ENCODE results near the gene RNU1-2. TPM values are rescaled to one million over a fixed set of nuclear protein-coding genes. Genes with fewer than 3 reads are reported as not detected.
"Not testable (repeated sequence)": the region's sequence is repeated elsewhere in the genome, so short reads cannot be mapped to it uniquely, and the experiment has no call there.

Gene RNU1-2
- polyA plus RNA-seq, 1 experiment = not detected

DNA sequence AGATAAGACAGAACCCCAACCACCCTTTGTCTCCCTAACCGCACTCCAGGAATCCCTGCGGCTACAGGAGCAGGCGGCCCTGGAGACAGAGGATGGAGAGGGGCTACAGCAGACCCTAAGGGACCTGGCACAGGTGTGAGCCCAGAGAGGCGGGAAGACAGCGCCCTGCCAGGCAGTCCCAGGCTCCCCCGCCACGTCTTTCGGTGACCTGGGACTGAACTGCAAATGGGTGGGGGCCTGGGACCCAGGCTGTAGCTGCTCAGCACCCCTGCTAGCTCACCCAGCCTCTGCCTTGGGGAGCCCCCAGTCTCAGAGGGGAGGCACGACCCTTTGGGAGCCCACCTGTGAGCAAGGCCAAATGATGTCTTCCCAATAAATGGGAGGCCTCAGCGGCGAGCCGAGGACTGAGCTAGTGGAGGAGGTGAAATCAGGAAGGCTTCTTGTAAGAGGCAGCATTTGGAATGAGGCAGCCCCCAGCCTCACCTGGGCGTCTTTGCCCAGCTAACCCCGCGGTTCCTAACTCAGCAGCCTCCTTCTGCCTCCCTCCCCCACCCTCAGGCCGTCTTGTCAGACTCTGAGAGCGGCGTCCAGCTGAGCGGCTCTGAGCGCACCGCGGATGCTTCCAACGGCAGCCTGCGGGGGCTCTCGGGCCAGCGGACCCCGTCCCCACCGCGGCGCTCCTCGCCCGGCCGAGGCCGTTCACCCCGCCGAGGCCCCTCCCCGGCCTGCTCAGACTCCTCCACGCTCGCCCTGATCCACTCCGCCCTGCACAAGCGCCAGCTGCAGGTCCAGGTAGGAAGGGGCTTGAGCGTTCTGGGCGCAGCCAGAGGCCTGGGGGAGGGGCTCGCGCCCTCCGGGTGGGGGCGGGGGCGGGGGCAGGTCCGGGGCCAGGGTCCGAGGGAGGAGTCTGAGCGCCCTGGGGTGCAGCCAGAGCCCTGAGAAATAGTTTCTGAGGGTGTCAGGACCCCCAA is 42.9 kb downstream of the RNU1-2 start:
- DNase-seq (ENCODE audit: low read depth) = no peak
- H3K36me3 ChIP-seq (ENCODE audit: control insufficient read depth, insufficient read depth, low read length) = peaks cover 10% of the 10 kb centered on the region
- TF ChIP-seq, protein P1, sequence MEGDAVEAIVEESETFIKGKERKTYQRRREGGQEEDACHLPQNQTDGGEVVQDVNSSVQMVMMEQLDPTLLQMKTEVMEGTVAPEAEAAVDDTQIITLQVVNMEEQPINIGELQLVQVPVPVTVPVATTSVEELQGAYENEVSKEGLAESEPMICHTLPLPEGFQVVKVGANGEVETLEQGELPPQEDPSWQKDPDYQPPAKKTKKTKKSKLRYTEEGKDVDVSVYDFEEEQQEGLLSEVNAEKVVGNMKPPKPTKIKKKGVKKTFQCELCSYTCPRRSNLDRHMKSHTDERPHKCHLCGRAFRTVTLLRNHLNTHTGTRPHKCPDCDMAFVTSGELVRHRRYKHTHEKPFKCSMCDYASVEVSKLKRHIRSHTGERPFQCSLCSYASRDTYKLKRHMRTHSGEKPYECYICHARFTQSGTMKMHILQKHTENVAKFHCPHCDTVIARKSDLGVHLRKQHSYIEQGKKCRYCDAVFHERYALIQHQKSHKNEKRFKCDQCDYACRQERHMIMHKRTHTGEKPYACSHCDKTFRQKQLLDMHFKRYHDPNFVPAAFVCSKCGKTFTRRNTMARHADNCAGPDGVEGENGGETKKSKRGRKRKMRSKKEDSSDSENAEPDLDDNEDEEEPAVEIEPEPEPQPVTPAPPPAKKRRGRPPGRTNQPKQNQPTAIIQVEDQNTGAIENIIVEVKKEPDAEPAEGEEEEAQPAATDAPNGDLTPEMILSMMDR (IDR thresholded peaks at IDR 0.05; ENCODE audit: insufficient read depth, low read depth, low read length) = no peak
- no peaks in the 10 kb centered on the region for H3K27me3 ChIP-seq (ENCODE audit: control insufficient read depth, insufficient read depth, low read length)
- CTCF ChIA-PET = interaction anchor here (2.1 kb wide), 1 partner anchor 8 kb away, joined by 8 read pairs; no protein-coding TSS in a partner anchor
- POLR2A ChIA-PET = no interaction called here
- H3K4me3 ChIP-seq (ENCODE audit: low read depth, low read length) = no peak overlapping the region

DNA sequence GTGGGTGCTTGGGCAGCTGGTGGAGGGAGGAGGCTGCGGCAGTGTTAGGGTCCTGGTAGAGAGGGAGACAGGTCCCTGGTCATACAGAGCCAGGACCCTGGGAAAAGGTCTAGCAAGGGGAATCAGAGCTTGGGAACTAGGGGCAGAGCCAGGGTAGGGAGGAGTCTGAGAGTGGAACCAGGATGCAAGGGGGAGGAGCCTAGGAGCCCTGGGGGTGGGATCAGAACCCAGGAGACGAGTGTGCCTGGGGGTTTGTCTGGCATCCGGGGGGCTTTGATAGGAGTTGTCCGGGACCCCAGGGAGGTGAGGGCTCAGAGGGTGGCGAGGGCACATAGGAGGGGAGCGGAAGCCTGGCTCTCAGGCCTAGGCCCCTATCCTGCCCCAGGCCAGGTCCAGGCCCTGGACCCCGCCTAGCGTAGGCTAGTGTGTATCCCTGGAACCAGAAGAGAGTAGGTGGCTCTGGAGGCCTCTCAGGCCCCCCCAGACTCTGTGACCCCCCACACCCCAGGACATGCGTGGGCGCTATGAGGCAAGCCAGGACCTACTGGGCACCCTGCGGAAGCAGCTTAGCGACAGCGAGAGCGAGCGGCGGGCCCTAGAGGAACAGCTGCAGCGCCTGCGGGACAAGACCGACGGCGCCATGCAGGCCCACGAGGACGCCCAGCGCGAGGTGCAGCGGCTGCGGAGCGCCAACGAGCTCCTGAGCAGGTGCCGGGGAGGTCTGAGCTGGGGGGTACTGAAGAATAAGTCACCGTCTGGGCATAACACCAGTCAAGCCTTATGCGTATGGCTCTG is 43.8 kb downstream of the RNU1-2 start:
- DNase-seq (ENCODE audit: low read depth); H3K4me3 ChIP-seq (ENCODE audit: low read depth, low read length); POLR2A ChIA-PET; H3K27me3 ChIP-seq (ENCODE audit: control insufficient read depth, insufficient read depth, low read length): not testable (repeated sequence)
- CTCF ChIA-PET = interaction anchor here (2.4 kb wide), 1 partner anchor 12 kb away, joined by 9 read pairs; no protein-coding TSS in a partner anchor
- H3K36me3 ChIP-seq (ENCODE audit: control insufficient read depth, insufficient read depth, low read length) = peaks cover 14% of the 10 kb centered on the region

DNA sequence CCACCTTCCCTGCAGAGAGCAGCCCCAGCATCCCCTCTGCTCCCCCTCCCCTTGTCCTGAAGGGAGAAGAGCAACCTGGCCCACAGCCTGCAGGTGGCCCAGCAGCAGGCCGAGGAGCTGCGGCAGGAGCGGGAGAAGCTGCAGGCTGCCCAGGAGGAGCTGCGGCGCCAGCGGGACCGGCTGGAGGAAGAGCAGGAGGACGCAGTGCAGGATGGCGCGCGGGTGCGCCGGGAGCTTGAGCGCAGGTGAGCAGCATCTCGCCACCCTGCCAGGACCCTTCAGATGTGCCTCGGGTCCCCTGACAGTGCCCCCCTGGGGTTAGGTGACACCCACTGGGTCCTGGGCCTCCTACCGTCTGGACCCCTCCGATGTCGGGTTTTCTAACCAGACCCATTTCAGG is 48.3 kb downstream of the RNU1-2 start:
- Histone ChIP-seq H3K27me3 (ENCODE audit: control insufficient read depth, insufficient read depth, low read length) (no peaks in the 10 kb centered on the region), H3K4me3 (ENCODE audit: low read depth, low read length) (no peak overlapping the region), H3K36me3 (ENCODE audit: control insufficient read depth, insufficient read depth, low read length) (peaks cover 12% of the 10 kb centered on the region)
- DNase-seq (ENCODE audit: low read depth) = no peak
- ChIA-PET POLR2A (no interaction called here), CTCF (interaction anchor here (1.2 kb wide), 1 partner anchor 102 kb away, joined by 3 read pairs; no protein-coding TSS in a partner anchor)
- TF ChIP-seq, protein P1 (IDR thresholded peaks at IDR 0.05; ENCODE audit: insufficient read depth, low read depth, low read length) = no peak

DNA sequence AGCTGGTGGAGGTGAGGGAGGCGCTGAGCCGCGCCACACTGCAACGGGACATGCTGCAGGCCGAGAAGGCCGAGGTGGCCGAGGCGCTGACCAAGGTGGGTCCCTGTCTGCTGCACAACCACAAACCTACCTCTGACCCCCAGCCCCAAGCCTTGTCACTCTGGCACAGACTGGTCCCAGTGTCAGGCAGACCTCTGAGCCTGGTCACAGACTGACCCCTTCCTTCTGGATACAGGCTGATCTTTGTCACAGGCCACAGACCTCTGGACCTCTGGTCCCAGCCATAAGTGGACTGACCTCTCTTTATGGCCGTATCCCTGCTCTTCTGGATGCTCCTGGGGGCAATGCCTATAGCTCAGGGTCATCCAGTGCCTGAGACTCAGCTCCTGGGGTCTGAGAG is 49.7 kb downstream of the RNU1-2 start:
- DNase-seq (ENCODE audit: low read depth); H3K27me3 ChIP-seq (ENCODE audit: control insufficient read depth, insufficient read depth, low read length); POLR2A ChIA-PET; H3K4me3 ChIP-seq (ENCODE audit: low read depth, low read length): not testable (repeated sequence)
- peaks cover 12% of the 10 kb centered on the region for H3K36me3 ChIP-seq (ENCODE audit: control insufficient read depth, insufficient read depth, low read length)
- CTCF ChIA-PET = interaction anchor here (2.9 kb wide), 1 partner anchor 8 kb away, joined by 8 read pairs; no protein-coding TSS in a partner anchor

Small RNAs within 50 kb of the gene (small RNA-seq; reads per million reads assigned to genes)
- gene MIR3675 (ENCODE audit: insufficient read length, low read depth, low replicate concordance) (not detected), gene RNU1-2 (ENCODE audit: insufficient read length, low read depth, low replicate concordance) (not detected), gene RNU1-5P (ENCODE audit: insufficient read length, low read depth, low replicate concordance) (not detected)

Other genes starting within 250 kb of the RNU1-2 start
- not detected in 2 replicates for gene RNU1-3, start 229.0 kb upstream of the RNU1-2 start, polyA plus RNA-seq (2011; rRNA removed)
- gene RNU1-4, start 155.5 kb upstream of the RNU1-2 start, polyA plus RNA-seq (2011; rRNA removed) = not detected in 2 replicates
- 7.2 and 12.1 TPM in 2 replicates for gene CROCC, start 26.0 kb downstream of the RNU1-2 start, polyA plus RNA-seq (2011; rRNA removed)
- 69.7 and 115 TPM in 2 replicates for gene MFAP2, start 84.6 kb downstream of the RNU1-2 start, polyA plus RNA-seq (2011; rRNA removed)
- 9.2 and 25.5 TPM in 2 replicates for gene ATP13A2, start 115.9 kb downstream of the RNU1-2 start, polyA plus RNA-seq (2011; rRNA removed)
- 115 and 199 TPM in 2 replicates for gene SDHB, start 158.1 kb downstream of the RNU1-2 start, polyA plus RNA-seq (2011; rRNA removed)
- gene PADI2, start 223.5 kb downstream of the RNU1-2 start, polyA plus RNA-seq (2011; rRNA removed) = 0.10 and 0.15 TPM in 2 replicates